HEK293T (cell line): Measurements from ENCODE around the gene TMEM61.

ENCODE experiments used
- FOXA1 ChIP-seq: fragments of 450-650 bp; IDR thresholded peaks from 2 replicates; pipeline ENCODE4 v1.6.1; 2016; ENCODE audit warnings: mild to moderate bottlenecking
- FOXM1 ChIP-seq: fragments of 450-650 bp; IDR thresholded peaks from 2 replicates; pipeline ENCODE4 v1.6.1; 2017; ENCODE audit warnings: mild to moderate bottlenecking, borderline replicate concordance
- L3MBTL2 ChIP-seq: fragments of 450-650 bp; conservative IDR thresholded peaks from 2 replicates; pipeline ENCODE4 v1.6.1; 2016; ENCODE audit warnings: mild to moderate bottlenecking
- SP1 ChIP-seq: fragments of 450-650 bp; IDR thresholded peaks from 2 replicates; pipeline ENCODE4 v1.6.1; 2017
- SUZ12 ChIP-seq: fragments of 450-650 bp; IDR thresholded peaks from 2 replicates; pipeline ENCODE4 v1.6.1; 2016; ENCODE audit warnings: mild to moderate bottlenecking
- TF ChIP-seq, protein P1 (sequence below): fragments of 450-650 bp; IDR thresholded peaks from 2 replicates; pipeline ENCODE4 v1.6.1; 2016

DNA sequence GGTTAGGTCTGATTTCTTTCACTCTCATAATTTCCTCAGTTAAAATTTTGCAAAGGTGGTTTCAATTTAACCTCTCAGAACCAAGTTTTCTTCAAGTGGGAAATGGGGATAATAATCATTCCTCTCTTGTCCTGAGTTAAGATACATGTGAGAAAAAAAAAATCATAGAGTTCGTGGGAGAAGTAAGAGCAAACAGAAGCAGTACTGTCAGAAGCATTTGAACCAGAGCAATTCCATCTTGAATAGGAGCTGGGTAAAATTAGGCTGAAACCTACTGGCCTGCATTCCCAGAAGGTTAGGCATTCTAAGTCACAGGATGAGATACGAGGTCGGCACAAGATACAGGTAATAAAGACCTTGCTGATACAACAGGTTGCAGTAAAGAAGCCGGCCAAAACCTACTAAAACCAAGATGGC is 28.6 kb upstream of the TMEM61 start:
- TF ChIP-seq FOXM1 (no peak), FOXA1 (no peak), L3MBTL2 (no peak), SUZ12 (no peak), SP1 (no peak)
- TF ChIP-seq, protein P1, sequence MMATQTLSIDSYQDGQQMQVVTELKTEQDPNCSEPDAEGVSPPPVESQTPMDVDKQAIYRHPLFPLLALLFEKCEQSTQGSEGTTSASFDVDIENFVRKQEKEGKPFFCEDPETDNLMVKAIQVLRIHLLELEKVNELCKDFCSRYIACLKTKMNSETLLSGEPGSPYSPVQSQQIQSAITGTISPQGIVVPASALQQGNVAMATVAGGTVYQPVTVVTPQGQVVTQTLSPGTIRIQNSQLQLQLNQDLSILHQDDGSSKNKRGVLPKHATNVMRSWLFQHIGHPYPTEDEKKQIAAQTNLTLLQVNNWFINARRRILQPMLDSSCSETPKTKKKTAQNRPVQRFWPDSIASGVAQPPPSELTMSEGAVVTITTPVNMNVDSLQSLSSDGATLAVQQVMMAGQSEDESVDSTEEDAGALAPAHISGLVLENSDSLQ, result no peak
